HT-29 (cell line): Measurements from ENCODE around the gene STARD3NL. TPM values are rescaled to one million over a fixed set of nuclear protein-coding genes. Genes with fewer than 3 reads are reported as not detected.

Source experiments
- DNase-seq: peaks from one replicate; pipeline ENCODE4 v3.0.0-alpha.2; 2015; ENCODE audit warnings: low spot score
- total RNA-seq: library from RNA; depleted of rRNA; stranded (reverse); fragments of >200 nt; shearing (Covaris generic); gene quantifications from 2 replicates; pipeline ENCODE4 v1.2.3, GENCODE V29; 2014

STARD3NL gene
- total RNA-seq, 1 experiment from 2014 or later = 25.8 TPM

- no peak for DNase-seq
Observed at GRCh38 chr7:38185395-38186307, 7.6 kb downstream of the STARD3NL start.

- no peak for DNase-seq
Observed at GRCh38 chr7:38186593-38187314, 8.7 kb downstream of the STARD3NL start.

GRCh38 chr7:38187794-38188440, 9.9 kb downstream of the STARD3NL start:
- DNase-seq = no peak

GRCh38 chr7:38189231-38189938, 11.3 kb downstream of the STARD3NL start:
- no peak for DNase-seq

DNA sequence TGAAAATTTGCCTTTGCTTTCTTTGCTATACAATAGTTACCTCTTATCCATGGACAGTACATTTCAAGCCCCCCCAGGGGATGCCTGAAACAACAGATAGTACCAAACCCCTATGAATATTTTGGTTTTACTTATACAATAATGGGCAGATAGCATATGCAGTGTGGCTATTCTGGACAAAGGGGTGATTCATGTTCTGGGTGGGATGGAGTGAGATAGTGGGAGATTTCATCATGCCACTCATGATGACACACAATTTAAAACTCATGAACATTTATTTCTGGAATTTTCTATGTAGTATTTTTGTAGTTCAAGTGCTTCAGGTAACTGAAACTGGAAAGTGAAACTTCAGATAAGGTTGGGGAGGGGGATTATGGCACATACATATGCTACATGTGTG, 12.0 kb downstream of the STARD3NL start:
- no peak for DNase-seq

- no peak for DNase-seq
Observed at GRCh38 chr7:38191791-38192190, 13.7 kb downstream of the STARD3NL start.

DNA sequence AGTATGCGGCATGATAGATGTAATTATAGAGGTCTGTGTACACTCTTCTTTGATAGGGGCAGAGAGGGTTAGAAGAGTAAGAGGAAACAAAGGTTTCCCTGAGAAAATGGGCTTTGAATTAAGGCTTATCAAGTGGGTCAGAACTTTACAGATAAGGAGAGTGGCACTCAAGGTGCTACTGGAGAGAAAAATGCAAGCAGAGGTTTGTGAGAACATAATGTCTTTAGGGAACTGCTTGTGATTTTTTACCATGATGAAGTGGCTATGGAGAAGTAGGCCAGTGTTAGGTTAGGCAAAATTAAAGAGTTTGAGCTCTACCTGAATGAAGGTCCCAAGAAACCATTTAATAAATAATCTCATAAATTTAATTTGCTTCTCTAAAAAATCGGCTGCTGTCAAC, 14.3 kb downstream of the STARD3NL start:
- no peak for DNase-seq

DNA sequence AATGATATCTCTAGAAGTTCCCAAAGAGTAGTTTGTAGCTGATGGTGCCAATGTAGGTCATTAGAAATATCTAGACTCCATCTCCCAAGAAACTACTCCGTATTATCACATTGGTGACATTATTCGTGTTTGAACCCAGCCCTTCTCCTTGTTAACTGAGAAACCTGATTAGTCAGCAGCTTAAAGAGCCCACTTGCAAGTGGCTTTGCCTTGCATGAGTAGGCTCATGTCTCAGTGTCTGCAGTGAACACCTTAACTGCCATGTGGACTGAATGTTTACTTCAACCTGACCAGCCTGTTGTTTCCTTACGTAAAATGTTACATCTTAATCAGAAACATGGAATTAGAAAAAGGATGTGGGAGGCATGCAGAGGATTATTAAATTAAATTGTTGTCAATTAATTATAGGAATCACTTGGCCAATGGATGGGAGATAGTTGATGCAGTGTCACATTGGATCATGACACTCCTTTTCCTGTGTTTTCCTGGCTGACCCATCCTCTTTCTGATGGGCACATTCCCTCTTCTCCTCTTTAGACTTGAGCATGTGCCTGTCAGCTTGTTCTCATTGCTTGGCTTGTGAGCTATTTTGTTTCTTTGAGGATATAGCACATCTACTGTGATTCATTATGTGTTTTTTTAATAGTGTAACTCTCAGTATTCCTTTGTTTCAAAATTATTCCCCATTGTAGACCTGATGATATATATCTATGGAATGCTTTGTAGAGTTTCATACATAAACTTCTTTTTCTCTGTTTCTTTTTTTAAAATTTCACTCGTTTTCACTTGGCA, 18.0 kb downstream of the STARD3NL start:
- DNase-seq = no peak

GRCh38 chr7:38198366-38198765, 20.3 kb downstream of the STARD3NL start:
- DNase-seq = no peak

DNA sequence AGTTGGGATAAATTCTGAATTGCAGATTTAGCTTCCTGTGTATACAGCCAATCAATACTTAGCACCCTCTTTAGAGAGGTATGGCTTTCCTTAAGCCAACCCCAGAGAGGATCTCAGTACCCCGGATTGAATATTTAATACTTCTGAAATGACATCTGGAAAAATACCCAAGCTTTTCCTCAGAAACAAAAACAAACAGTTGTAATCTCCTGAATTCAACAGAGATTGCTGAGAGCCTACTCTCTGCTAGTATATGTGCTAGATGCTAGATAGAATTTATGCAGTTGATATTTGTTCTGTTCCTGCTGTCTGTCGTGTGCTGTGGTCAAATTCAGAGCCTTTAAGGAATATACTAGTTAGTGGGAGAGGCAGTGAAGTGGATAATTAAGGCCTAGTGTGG, 21.1 kb downstream of the STARD3NL start:
- no peak for DNase-seq

DNA sequence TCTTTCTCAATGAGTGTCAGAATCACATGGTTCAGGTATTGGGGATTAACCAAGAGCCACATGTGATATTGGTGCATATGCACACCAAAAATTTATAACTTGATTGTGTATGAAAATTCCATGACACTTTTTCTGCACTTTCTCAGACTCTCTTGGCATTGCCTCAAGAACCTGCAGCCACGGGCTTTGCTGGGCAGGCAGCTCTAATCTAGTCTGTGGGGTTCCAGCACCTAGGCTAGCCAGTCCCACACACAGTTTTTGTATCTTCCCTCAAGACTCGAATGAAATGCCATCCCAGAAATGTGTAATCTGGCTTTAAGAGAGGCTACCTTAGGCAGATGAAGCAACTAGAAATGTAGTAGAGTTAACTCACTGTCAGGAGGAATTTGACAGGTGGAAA, 21.7 kb downstream of the STARD3NL start:
- no peak for DNase-seq

- no peak for DNase-seq
Observed at GRCh38 chr7:38206071-38206470, 28.0 kb downstream of the STARD3NL start.

DNA sequence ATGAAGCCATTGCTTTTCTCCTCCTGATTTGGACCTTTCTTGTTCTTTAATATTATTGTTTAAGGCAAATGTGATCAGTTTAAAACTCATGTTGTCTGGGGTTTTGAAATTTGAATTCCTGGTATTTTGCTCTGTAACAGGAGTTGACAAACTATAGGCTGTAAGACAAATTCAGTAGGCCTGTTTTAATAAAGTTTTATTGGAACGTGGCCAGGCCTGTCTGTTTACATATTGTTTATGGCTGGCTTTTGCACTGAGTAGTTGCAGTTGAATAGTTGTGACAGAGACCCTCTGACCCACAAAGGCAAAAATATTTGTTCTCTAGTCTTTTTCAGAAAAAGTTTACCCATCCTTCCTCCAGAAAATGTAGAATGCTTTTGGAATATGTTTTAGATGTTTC, 29.8 kb downstream of the STARD3NL start:
- DNase-seq = no peak

DNA sequence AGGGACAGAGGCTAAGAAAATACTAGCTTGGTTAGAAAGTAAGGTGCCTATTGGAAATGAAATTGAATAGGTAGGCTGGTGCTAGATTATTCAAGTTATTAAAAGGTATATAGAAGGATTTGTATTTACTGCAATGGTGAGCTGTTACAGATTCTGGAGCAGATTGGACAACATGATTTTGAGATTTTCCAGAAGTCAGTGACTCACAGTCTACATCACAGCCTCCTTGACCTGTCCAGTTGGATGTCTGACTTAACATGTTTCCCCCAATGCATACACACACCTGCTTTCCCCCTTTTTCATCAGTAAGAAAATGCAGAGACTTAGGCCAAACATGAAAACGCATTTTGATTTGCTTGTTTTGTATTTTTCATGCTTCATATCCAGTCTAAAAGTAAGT, 33.4 kb downstream of the STARD3NL start:
- DNase-seq = no peak

DNA sequence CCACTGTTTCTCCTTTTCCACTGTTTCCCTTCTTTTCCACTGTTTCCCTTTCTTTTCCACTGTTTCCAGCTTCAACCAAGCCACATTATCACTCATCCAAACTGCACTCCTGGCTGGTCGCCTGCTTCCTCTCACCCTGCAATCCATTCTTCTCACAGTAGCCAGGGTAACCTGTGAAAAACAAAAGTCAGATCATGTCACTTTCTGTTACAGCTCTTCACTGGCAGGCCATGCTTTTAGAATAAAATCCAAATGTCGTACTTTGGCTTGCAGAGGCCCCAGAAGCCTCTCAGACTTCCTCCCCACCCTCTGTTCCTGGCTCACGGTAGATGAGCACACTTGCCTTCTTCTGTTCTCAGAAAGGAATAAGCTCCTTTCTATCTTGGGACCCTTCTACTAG, 33.9 kb downstream of the STARD3NL start:
- no peak for DNase-seq

DNA sequence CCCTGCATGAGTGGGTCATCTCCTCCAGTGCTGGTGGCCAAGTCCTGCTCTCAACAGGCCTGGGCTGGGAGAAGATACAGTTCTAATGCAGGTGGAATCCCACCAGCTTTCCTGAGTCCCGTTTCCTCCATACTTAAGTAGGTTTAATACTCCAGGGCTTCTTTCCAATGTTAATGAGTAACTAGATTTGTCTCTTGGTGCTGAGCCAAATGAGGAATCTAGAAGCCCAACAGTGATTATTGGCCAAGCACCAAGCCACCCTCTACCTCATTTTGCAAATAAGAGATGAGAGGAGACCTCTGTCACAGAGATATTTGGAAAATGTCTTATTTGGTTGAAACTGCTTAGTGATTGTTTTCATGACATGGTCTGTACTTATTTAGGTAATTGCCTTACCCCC, 37.1 kb downstream of the STARD3NL start:
- DNase-seq = peak; percentile 52

DNA sequence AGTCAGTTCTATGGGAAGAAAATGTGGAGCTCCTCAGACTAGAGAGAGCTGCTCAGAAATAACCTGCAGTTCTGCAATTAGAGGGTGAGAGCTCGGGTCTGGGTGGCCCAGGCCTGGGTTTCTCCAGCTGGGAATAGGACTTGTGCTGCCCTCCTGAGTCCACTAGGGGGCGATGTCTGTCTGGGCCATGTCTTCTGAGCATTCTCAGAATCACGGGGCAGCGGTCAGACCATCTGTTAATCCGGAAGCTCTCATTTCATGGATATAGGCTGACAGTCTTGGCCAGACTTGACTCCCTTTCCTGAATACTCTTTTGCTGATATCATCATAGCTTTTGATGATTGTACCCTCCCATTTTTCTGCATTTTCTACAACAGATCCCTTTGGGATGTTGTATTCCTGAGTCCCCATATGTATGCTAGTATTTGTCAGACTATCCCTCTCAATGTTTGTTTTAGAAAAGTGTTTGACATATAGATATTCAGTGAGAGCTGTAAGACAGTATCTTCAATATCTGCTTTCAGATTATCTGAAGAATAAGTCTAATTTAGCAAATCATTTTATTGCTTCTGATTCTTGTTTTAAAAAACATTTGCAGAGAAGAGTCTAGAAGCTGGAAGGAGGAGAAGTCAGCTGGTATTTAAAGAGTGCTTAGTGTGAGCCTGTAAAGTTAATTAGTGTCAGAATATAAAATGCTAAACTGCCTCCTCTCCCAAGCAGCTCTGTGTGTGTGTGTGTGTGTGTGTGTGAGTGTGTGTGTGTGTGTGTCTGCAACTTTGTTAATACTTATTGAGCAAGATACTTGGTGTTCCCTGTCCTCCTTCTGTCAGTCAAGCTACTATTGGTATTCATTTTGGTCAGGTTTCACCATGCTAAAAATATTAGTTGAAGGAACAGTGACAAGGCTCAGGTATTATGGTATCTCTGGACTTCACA, 38.0 kb downstream of the STARD3NL start:
- DNase-seq = peak; percentile 78

GRCh38 chr7:38217672-38218071, 39.6 kb downstream of the STARD3NL start:
- DNase-seq = no peak

DNA sequence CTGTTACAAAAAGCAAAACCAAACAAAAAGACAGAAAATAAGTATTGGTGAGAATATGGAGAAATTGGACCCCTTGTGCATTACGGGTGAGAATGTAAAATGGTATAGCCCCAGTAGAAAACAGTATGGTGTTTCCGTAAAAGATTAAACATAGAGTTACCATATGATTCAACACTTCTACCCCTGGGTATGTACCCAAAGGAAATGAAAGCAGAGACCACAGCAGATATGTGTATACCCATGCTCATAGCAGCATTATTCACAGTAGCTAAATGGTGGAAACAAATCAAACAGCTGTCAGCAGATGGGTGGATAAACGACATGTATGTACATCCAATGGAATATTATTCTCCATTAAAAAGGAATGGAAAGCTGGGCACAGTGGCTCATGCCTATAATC, 42.4 kb downstream of the STARD3NL start:
- no peak for DNase-seq
